H7 (cell line): ENCODE results near the gene TMEM272. TPM values are rescaled to one million over a fixed set of nuclear protein-coding genes. Genes with fewer than 3 reads are reported as not detected.
A peak's percentile ranks its signal among the peaks of the same experiment; 100 is the strongest.

ENCODE experiments used
- DNase-seq: peaks from one replicate; pipeline ENCODE4 v3.0.0; 2012
- H3K27me3 ChIP-seq: 2 replicates; pipeline ENCODE4 v1.6.0; 2011; ENCODE audit warnings: mild to moderate bottlenecking, low read length; ENCODE audit not compliant: control insufficient read depth, insufficient read depth
- H3K36me3 ChIP-seq: replicated peaks from 2 replicates; pipeline ENCODE4 v1.5.1; 2011; ENCODE audit warnings: low read length; ENCODE audit not compliant: control insufficient read depth, insufficient read depth
- H3K4me3 ChIP-seq: 2 replicates; pipeline ENCODE4 v1.5.1; 2011; ENCODE audit warnings: low read depth, mild to moderate bottlenecking, control low read depth, low read length, moderate library complexity; ENCODE audit not compliant: insufficient read depth
- total RNA-seq: library from RNA; depleted of rRNA; stranded (reverse); fragments of >200 nt; shearing (Covaris generic); gene quantifications from 2 replicates; pipeline ENCODE4 v1.2.3, GENCODE V29; 2014

Gene TMEM272
- total RNA-seq, 1 experiment from 2014 or later: not detected

DNA sequence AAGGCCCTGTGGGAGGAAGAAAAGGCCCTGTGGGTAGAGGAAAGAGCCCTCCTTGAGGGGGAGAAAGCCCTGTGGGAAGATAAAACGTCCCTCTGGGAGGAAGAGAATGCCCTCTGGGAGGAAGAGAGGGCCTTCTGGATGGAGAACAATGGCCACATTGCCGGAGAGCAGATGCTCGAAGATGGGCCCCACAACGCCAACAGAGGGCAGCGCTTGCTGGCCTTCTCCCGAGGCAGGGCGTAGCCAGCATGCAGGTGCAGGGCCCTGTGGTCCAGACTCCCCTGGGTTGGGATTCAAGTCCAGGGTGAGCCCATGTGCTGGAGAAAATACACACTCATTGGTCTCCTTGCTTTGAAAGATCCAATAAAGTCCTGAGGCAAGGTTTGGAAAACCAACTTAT is 20.9 kb upstream of the TMEM272 start:
- no peaks in the 10 kb centered on the region for H3K27me3 ChIP-seq
- peak; percentile 61 for DNase-seq
- no peaks in the 10 kb centered on the region for H3K36me3 ChIP-seq
- no peak overlapping the region for H3K4me3 ChIP-seq

DNA sequence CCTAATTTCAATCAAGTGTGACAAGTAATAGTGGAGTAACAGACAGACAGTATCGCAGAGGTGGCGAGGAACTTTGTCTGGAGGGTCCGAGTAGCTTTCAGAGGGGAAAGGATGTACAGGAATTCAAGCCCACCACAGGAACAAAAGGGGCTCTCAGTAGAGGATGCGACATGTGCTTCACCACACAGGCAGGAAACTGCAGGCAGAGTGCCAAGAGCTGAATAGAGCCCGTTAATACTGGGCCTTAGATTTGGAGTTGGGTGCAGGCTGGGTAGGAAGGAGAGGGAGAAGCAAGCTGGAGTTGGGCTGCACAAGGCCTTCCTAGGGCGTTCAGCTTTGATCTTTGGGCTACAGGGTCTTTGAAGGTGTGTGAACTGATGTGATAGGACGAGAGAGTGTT is 18.0 kb upstream of the TMEM272 start:
- no peak for DNase-seq
- Histone ChIP-seq H3K36me3 (no peaks in the 10 kb centered on the region), H3K4me3 (no peak overlapping the region), H3K27me3 (no peaks in the 10 kb centered on the region)

DNA sequence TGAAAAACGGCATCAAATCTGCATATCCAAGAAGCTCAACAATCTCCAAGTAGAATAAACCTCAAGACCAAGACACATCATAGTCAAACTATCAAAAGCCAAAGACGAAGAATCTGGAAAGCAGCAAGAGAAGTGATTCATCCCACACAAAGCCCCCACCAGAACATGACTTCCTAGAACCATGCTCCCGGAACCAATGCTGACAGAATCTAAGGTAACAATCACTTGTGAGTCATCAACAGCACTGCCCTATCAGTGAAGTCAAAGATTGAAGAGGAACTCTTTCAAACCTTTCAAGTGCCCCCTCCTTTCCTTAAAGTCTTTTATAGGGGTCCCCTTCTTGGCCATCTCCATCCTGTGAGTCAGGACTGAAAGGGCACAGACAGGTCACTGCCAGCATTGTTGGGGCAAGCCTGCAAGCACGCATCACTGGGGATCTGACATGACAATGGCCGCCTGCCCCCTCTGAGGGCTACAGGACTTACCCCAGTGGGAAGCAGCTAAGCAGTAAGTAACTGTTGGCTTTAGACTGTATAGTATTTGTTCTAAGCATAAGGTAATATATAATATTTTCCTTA is 16.8 kb upstream of the TMEM272 start, which contains the start of gene CCDC70:
Gene CCDC70 (plus strand): TSS at position 247 of the 578 bp plus-strand sequence. CDS start 3,443 bp downstream, outside the sequence.
- no peak for DNase-seq
- no peak within 1 kb of the TSS for H3K4me3 ChIP-seq
- no peaks in the 10 kb centered on the region for H3K36me3 ChIP-seq
- no peaks in the 10 kb centered on the region for H3K27me3 ChIP-seq

DNA sequence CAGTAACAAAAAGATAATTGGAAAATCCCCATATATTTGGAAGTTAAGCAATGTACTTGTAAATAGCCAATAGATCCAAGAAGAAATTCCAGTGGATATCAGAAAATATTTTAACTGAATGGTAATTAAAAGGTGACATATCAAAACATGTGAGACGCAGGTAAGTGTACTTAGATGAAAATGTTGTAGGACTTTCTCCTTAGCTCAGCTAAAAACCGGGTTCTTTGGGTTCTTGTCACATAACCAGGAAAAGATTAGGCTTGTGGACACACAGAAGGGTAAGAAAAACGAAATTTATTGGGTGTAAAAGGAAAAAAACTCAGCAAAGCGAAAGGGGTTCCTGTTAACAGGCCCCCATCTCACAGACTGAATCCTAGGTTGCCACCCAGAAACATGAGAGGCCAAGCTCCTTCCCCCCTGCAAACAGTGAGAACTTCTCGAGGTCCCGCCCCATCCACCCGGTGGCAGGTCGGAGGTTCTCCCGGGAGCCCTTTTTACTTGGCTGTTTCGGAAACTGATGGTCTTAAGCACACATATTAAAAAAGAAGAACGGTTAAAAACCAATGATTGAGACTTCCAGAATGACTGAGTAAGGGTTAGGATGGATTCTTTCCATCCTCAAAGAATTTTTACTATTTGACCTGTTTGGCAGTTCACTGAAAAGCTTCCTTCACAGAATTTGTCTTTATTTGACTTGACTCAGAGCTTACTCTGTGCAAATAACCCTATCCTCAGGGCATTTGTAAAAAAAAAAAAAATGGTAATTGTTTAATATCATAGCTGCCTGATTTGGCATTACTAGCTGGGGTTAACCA is 13.7 kb upstream of the TMEM272 start:
- H3K36me3 ChIP-seq: no peaks in the 10 kb centered on the region
- peak; percentile 43 for DNase-seq
- H3K27me3 ChIP-seq: no peaks in the 10 kb centered on the region
- H3K4me3 ChIP-seq: no peak overlapping the region

- no peak overlapping the region for H3K4me3 ChIP-seq
- no peaks in the 10 kb centered on the region for H3K27me3 ChIP-seq
- no peaks in the 10 kb centered on the region for H3K36me3 ChIP-seq
- no peak for DNase-seq
Measured at GRCh38 chr13:51856998-51857397, 12.0 kb upstream of the TMEM272 start.

GRCh38 chr13:51856027-51856736 is 11.2 kb upstream of the TMEM272 start:
- no peak for DNase-seq
- no peak overlapping the region for H3K4me3 ChIP-seq
- no peaks in the 10 kb centered on the region for H3K36me3 ChIP-seq
- no peaks in the 10 kb centered on the region for H3K27me3 ChIP-seq

- no peak overlapping the region for H3K4me3 ChIP-seq
- no peaks in the 10 kb centered on the region for H3K36me3 ChIP-seq
- no peaks in the 10 kb centered on the region for H3K27me3 ChIP-seq
- DNase-seq: peak; percentile 87
Measured at GRCh38 chr13:51849145-51850101, 4.4 kb upstream of the TMEM272 start.

DNA sequence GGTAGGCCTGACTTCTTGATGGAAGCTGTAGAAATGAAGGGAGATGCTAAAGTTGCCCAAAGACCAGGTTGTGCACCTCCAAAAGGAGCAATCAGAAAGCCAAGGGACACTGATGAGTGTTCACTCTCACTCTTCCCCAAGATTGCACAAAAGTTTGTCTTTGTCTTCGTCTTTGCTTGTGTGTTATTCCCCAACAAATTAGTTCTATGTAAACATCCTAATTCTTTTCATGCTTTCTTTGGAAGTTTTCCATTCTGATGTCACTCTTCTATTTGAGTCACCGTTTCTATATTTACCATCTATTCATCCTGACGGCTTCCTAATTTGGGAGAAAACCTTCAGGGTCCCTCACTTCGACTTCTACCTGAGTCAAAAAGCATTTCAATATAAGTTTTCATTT is 3.7 kb upstream of the TMEM272 start:
- Histone ChIP-seq H3K36me3 (no peaks in the 10 kb centered on the region), H3K4me3 (no peak overlapping the region), H3K27me3 (no peaks in the 10 kb centered on the region)
- DNase-seq: no peak

GRCh38 chr13:51846756-51847155 is 1.8 kb upstream of the TMEM272 start:
- no peak for DNase-seq
- no peak overlapping the region for H3K4me3 ChIP-seq

GRCh38 chr13:51845574-51846318 is 769 bp upstream of the TMEM272 start:
- Histone ChIP-seq H3K4me3 (no peak overlapping the region), H3K36me3 (no peaks in the 10 kb centered on the region), H3K27me3 (no peaks in the 10 kb centered on the region)
- DNase-seq: no peak

More at GRCh38 chr13:51846756-51847155, 1.8 kb upstream of the TMEM272 start:
- Histone ChIP-seq H3K27me3 (no peaks in the 10 kb centered on the region), H3K36me3 (no peaks in the 10 kb centered on the region)

- H3K27me3 ChIP-seq: no peaks in the 10 kb centered on the region
- H3K4me3 ChIP-seq: no peak overlapping the region
- no peak for DNase-seq
Measured at GRCh38 chr13:51843529-51843928, 1.4 kb downstream of the TMEM272 start.

GRCh38 chr13:51841732-51842131 is 3.2 kb downstream of the TMEM272 start:
- no peak for DNase-seq
- H3K27me3 ChIP-seq: no peaks in the 10 kb centered on the region
- no peak overlapping the region for H3K4me3 ChIP-seq
- no peaks in the 10 kb centered on the region for H3K36me3 ChIP-seq

More at GRCh38 chr13:51843529-51843928, 1.4 kb downstream of the TMEM272 start:
- H3K36me3 ChIP-seq: no peaks in the 10 kb centered on the region

- Histone ChIP-seq H3K27me3 (no peaks in the 10 kb centered on the region), H3K36me3 (no peaks in the 10 kb centered on the region), H3K4me3 (no peak overlapping the region)
- no peak for DNase-seq
Measured at GRCh38 chr13:51840917-51841316, 4.1 kb downstream of the TMEM272 start.
